SK-N-SH (cell line): ENCODE data around the gene ZNHIT2. TPM values are rescaled to one million over a fixed set of nuclear protein-coding genes. Genes with fewer than 3 reads are reported as not detected.

Experiments
- CTCF ChIA-PET: fragments of 300-600, 350-600 bp; formaldehyde crosslinking; extraction: SDS; loops from one replicate; lab custom pipeline; 2021; lab: Yijun Ruan, JAX
- POLR2A ChIA-PET: fragments of 350-600 bp; sonication (Branson Sonifier 250); formaldehyde crosslinking; extraction: SDS; loops from one replicate; lab custom pipeline; 2020; ENCODE audit warnings: antibody characterized with exemption, inconsistent platforms; lab: Yijun Ruan, JAX
- DNase-seq: peaks from one replicate; pipeline ENCODE4 v3.0.0; 2012
- H2AFZ ChIP-seq: fragments of 200-600 bp; sonication (generic); 2 replicates; pipeline ENCODE4 v1.8.1; 2016; ENCODE audit warnings: antibody characterized with exemption, mild to moderate bottlenecking, low read depth
- H3F3A ChIP-seq: fragments of 200-600 bp; sonication (generic); replicated peaks from 2 replicates; pipeline ENCODE3; 2016; ENCODE audit warnings: antibody characterized with exemption, mild to moderate bottlenecking; ENCODE audit not compliant: insufficient read depth
- H3K27ac ChIP-seq, 2 experiments: fragments of 200-500 bp in 1 of 2; fragments of 200-600 bp in 1 of 2; sonication (Bioruptor generic) in 1 of 2; sonication (generic), shearing (Covaris generic) in 1 of 2; 2 replicates each; pipeline versions ENCODE4 v1.5.1 to v1.6.1; 2014 to 2016; ENCODE audit warnings: low read depth in 2 of 2, inconsistent platforms in 1 of 2, low read length in 1 of 2, mild to moderate bottlenecking in 1 of 2, mixed read lengths in 1 of 2
- H3K27me3 ChIP-seq: fragments of 200-600 bp; sonication (generic), shearing (Covaris generic); 2 replicates; pipeline ENCODE4 v1.6.1; 2016; ENCODE audit warnings: mixed run types; ENCODE audit not compliant: insufficient read depth
- H3K36me3 ChIP-seq, 2 experiments: fragments of 200-500 bp in 1 of 2; fragments of 200-600 bp in 1 of 2; sonication (Bioruptor generic) in 1 of 2; sonication (generic) in 1 of 2; replicated peaks in 1 of 2; 2 replicates each; pipeline versions ENCODE3 to v1.5.1; 2014 to 2016; ENCODE audit warnings: low read length in 1 of 2, mild to moderate bottlenecking in 1 of 2; ENCODE audit not compliant: insufficient read depth in 2 of 2, control insufficient read depth in 1 of 2
- H3K4me1 ChIP-seq, 2 experiments: fragments of 200-500 bp in 1 of 2; fragments of 200-600 bp in 1 of 2; sonication (Bioruptor generic) in 1 of 2; sonication (generic), shearing (Covaris generic) in 1 of 2; 2 replicates each; pipeline versions ENCODE4 v1.5.1 to v1.6.1; 2014 to 2016; ENCODE audit warnings: low read depth in 1 of 2, low read length in 1 of 2, mixed run types in 1 of 2; ENCODE audit not compliant: insufficient read depth in 2 of 2, control insufficient read depth in 1 of 2
- H3K4me2 ChIP-seq: fragments of 200-600 bp; sonication (generic), shearing (Covaris generic); 2 replicates; pipeline ENCODE4 v1.6.1; 2017; ENCODE audit warnings: mixed run types
- H3K4me3 ChIP-seq, 2 experiments: fragments of 200-500 bp in 1 of 2; fragments of 200-600 bp in 1 of 2; sonication (Bioruptor generic) in 1 of 2; sonication (generic), shearing (Covaris generic) in 1 of 2; 2 replicates each; pipeline versions ENCODE4 v1.5.1 to v1.8.1; 2014 to 2016; ENCODE audit warnings: low read depth in 2 of 2, inconsistent platforms in 1 of 2, low read length in 1 of 2, mild to moderate bottlenecking in 1 of 2, mixed read lengths in 1 of 2, moderate library complexity in 1 of 2
- H3K79me2 ChIP-seq: fragments of 200-600 bp; sonication (generic); 2 replicates; pipeline ENCODE4 v1.8.1; 2017; ENCODE audit warnings: mild to moderate bottlenecking; ENCODE audit not compliant: insufficient read depth
- H3K9ac ChIP-seq: fragments of 200-600 bp; sonication (generic); 2 replicates; pipeline ENCODE4 v1.6.1; 2017; ENCODE audit warnings: mixed run types
- H3K9me2 ChIP-seq: fragments of 200-600 bp; sonication (generic); 2 replicates; pipeline ENCODE4 v1.6.1; 2017; ENCODE audit warnings: mixed run types
- H3K9me3 ChIP-seq: fragments of 200-600 bp; sonication (generic); 2 replicates; pipeline ENCODE4 v1.6.1; 2017; ENCODE audit warnings: mixed run types, mild to moderate bottlenecking, moderate library complexity
- H4K20me1 ChIP-seq: fragments of 200-600 bp; sonication (generic); 2 replicates; pipeline ENCODE4 v1.6.1; 2017; ENCODE audit warnings: mild to moderate bottlenecking, mixed run types; ENCODE audit not compliant: insufficient read depth
- EP300 ChIP-seq, 2 experiments: IDR thresholded peaks; 2 replicates each; pipeline versions ENCODE4 v1.4.0 to v1.6.1; 2012; ENCODE audit warnings: borderline replicate concordance in 1 of 2, low read depth in 1 of 2, low read length in 1 of 2
- EZH2phosphoT487 ChIP-seq: fragments of 200-600 bp; sonication (generic); IDR thresholded peaks from 2 replicates; pipeline ENCODE4 v1.6.1; 2017; ENCODE audit warnings: low read depth, mixed run types, mild to moderate bottlenecking, antibody characterized with exemption, moderate library complexity, borderline replicate concordance
- FOXJ3 ChIP-seq: sonication (generic); formaldehyde crosslinking; IDR thresholded peaks from 2 replicates; pipeline ENCODE4 v1.5.1; 2020; ENCODE audit warnings: mild to moderate bottlenecking, missing genetic modification reagents
- GABPA ChIP-seq: IDR thresholded peaks from 2 replicates; pipeline ENCODE4 v1.4.0; 2012; ENCODE audit warnings: low read depth, mild to moderate bottlenecking
- IRF3 ChIP-seq: fragments of 150-350 bp; IDR thresholded peaks from 2 replicates; pipeline ENCODE4 v1.6.1; 2016; ENCODE audit warnings: mild to moderate bottlenecking, low read depth, low read length
- JUND ChIP-seq: IDR thresholded peaks from 2 replicates; pipeline ENCODE4 v1.4.0; 2012
- MEF2A ChIP-seq: IDR thresholded peaks from 2 replicates; pipeline ENCODE4 v1.4.0; 2012; ENCODE audit warnings: low read depth, borderline replicate concordance
- MXI1 ChIP-seq: IDR thresholded peaks from 2 replicates; pipeline ENCODE4 v1.6.1; 2012; ENCODE audit warnings: mild to moderate bottlenecking, low read depth, low read length, improper control_type of control experiment
- NFIC ChIP-seq: IDR thresholded peaks from 2 replicates; pipeline ENCODE4 v1.4.0; 2012; ENCODE audit warnings: borderline replicate concordance
- NRF1 ChIP-seq: IDR thresholded peaks from 2 replicates; pipeline ENCODE4 v1.6.1; 2012; ENCODE audit warnings: low read depth, mild to moderate bottlenecking, low read length
- RAD21 ChIP-seq: IDR thresholded peaks from 2 replicates; pipeline ENCODE4 v1.6.1; 2012; ENCODE audit warnings: mild to moderate bottlenecking, low read length
- RCOR1 ChIP-seq: fragments of 150-350 bp; IDR thresholded peaks from 2 replicates; pipeline ENCODE4 v1.6.1; 2017; ENCODE audit warnings: antibody characterized with exemption, low read length
- SIN3A ChIP-seq: IDR thresholded peaks from 2 replicates; pipeline ENCODE4 v1.6.1; 2012; ENCODE audit warnings: low read depth, mild to moderate bottlenecking, low read length, moderate library complexity, borderline replicate concordance
- TEAD4 ChIP-seq: IDR thresholded peaks from 2 replicates; pipeline ENCODE4 v1.4.0; 2012; ENCODE audit warnings: mild to moderate bottlenecking, borderline replicate concordance; ENCODE audit not compliant: insufficient read depth
- USF1 ChIP-seq: IDR thresholded peaks from 2 replicates; pipeline ENCODE4 v1.4.0; 2012; ENCODE audit warnings: low read depth, borderline replicate concordance
- YY1 ChIP-seq: IDR thresholded peaks from 2 replicates; pipeline ENCODE4 v1.4.0; 2012; ENCODE audit warnings: low read depth, mild to moderate bottlenecking
- WGBS: methylation state at CpG from one replicate; pipeline ENCODE4 v1.1.6; 2017; ENCODE audit warnings: low lambda C conversion rate; 5-methylcytosine and 5-hydroxymethylcytosine counted together
- polyA plus RNA-seq, 3 experiments: library from polyadenylated mRNA; depleted of rRNA; stranded (reverse); fragments of >200 nt; gene quantifications; 2 replicates each; pipeline ENCODE4 v1.2.3, GENCODE V29; 2012
- TF ChIP-seq, protein P1 (sequence below): fragments of 200-600 bp; sonication (generic); IDR thresholded peaks from 2 replicates; pipeline ENCODE4 v1.6.1; 2017; ENCODE audit warnings: antibody characterized with exemption, mild to moderate bottlenecking, moderate library complexity
- TF ChIP-seq, protein P2 (sequence below): IDR thresholded peaks from 2 replicates; pipeline ENCODE4 v1.6.1; 2012; ENCODE audit warnings: mild to moderate bottlenecking, low read depth, low read length, moderate library complexity

The ZNHIT2 gene
- polyA plus RNA-seq, 1 of the 3 experiments (the other 2 are of a cell fraction) = 5.6 TPM

GRCh38 chr11:65067446-65067845 is 50.1 kb downstream of the ZNHIT2 start:
- H3K9ac ChIP-seq = no peak overlapping the region
- no peak overlapping the region for H2AFZ ChIP-seq
- H3K9me3 ChIP-seq = no peaks in the 10 kb centered on the region
- H3F3A ChIP-seq = no peaks in the 10 kb centered on the region
- H3K79me2 ChIP-seq = no peaks in the 10 kb centered on the region
- H3K36me3 ChIP-seq = no peaks in the 10 kb centered on the region
- H3K9me2 ChIP-seq = no peaks in the 10 kb centered on the region
- H3K27ac ChIP-seq = no peak overlapping the region
- ChIA-PET POLR2A (no interaction called here), CTCF (no interaction called here)
- no peak overlapping the region for H3K4me3 ChIP-seq
- DNase-seq = no peak
- H3K4me1 ChIP-seq = no peaks in the 10 kb centered on the region; a peak in 1 of 4 replicates
- H3K4me2 ChIP-seq = no peak overlapping the region
- 69% methylated on average over 8 of the region's 10 CpGs for WGBS
- TF ChIP-seq, protein P1, sequence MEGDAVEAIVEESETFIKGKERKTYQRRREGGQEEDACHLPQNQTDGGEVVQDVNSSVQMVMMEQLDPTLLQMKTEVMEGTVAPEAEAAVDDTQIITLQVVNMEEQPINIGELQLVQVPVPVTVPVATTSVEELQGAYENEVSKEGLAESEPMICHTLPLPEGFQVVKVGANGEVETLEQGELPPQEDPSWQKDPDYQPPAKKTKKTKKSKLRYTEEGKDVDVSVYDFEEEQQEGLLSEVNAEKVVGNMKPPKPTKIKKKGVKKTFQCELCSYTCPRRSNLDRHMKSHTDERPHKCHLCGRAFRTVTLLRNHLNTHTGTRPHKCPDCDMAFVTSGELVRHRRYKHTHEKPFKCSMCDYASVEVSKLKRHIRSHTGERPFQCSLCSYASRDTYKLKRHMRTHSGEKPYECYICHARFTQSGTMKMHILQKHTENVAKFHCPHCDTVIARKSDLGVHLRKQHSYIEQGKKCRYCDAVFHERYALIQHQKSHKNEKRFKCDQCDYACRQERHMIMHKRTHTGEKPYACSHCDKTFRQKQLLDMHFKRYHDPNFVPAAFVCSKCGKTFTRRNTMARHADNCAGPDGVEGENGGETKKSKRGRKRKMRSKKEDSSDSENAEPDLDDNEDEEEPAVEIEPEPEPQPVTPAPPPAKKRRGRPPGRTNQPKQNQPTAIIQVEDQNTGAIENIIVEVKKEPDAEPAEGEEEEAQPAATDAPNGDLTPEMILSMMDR = no peak
- no peak for TF ChIP-seq JUND
- no peak for TF ChIP-seq SIN3A
- TF ChIP-seq NFIC = no peak
- TF ChIP-seq NRF1 = no peak
- TF ChIP-seq TEAD4 = no peak
- no peak for TF ChIP-seq RCOR1
- TF ChIP-seq, protein P2, sequence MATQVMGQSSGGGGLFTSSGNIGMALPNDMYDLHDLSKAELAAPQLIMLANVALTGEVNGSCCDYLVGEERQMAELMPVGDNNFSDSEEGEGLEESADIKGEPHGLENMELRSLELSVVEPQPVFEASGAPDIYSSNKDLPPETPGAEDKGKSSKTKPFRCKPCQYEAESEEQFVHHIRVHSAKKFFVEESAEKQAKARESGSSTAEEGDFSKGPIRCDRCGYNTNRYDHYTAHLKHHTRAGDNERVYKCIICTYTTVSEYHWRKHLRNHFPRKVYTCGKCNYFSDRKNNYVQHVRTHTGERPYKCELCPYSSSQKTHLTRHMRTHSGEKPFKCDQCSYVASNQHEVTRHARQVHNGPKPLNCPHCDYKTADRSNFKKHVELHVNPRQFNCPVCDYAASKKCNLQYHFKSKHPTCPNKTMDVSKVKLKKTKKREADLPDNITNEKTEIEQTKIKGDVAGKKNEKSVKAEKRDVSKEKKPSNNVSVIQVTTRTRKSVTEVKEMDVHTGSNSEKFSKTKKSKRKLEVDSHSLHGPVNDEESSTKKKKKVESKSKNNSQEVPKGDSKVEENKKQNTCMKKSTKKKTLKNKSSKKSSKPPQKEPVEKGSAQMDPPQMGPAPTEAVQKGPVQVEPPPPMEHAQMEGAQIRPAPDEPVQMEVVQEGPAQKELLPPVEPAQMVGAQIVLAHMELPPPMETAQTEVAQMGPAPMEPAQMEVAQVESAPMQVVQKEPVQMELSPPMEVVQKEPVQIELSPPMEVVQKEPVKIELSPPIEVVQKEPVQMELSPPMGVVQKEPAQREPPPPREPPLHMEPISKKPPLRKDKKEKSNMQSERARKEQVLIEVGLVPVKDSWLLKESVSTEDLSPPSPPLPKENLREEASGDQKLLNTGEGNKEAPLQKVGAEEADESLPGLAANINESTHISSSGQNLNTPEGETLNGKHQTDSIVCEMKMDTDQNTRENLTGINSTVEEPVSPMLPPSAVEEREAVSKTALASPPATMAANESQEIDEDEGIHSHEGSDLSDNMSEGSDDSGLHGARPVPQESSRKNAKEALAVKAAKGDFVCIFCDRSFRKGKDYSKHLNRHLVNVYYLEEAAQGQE = no peak
- TF ChIP-seq YY1 = no peak
- no peak for TF ChIP-seq MXI1
- no peak for TF ChIP-seq EP300 (IDR thresholded peaks at IDR 0.05; ENCODE audit: borderline replicate concordance in 1 of 2, low read depth in 1 of 2, low read length in 1 of 2)
- no peak for TF ChIP-seq MEF2A
- no peak for TF ChIP-seq GABPA
- no peaks in the 10 kb centered on the region for H3K27me3 ChIP-seq
- no peaks in the 10 kb centered on the region for H4K20me1 ChIP-seq

GRCh38 chr11:65066805-65067291 is 50.7 kb downstream of the ZNHIT2 start:
- H2AFZ ChIP-seq = no peak overlapping the region
- no peak overlapping the region for H3K9ac ChIP-seq
- ChIA-PET CTCF (interaction anchor here (0.6 kb wide), 1 partner anchor 571 kb away, joined by 3 read pairs; no protein-coding TSS in a partner anchor), POLR2A (no interaction called here)
- no peaks in the 10 kb centered on the region for H3F3A ChIP-seq
- no peak overlapping the region for H3K27ac ChIP-seq
- no peaks in the 10 kb centered on the region for H3K9me3 ChIP-seq
- H4K20me1 ChIP-seq = no peaks in the 10 kb centered on the region
- no peak overlapping the region for H3K4me2 ChIP-seq
- no peaks in the 10 kb centered on the region for H3K79me2 ChIP-seq
- no peaks in the 10 kb centered on the region for H3K36me3 ChIP-seq
- DNase-seq = no peak
- no peaks in the 10 kb centered on the region; a peak in 1 of 4 replicates for H3K4me1 ChIP-seq
- H3K4me3 ChIP-seq = no peak overlapping the region
- H3K27me3 ChIP-seq = no peaks in the 10 kb centered on the region
- no peaks in the 10 kb centered on the region for H3K9me2 ChIP-seq
- 88% methylated on average over 4 of the region's 4 CpGs for WGBS
- TF ChIP-seq, protein P1 = no peak
- TF ChIP-seq MEF2A (no peak), JUND (no peak), EZH2phosphoT487 (no peak), FOXJ3 (CRISPR knock-in tag) (no peak), USF1 (no peak), IRF3 (no peak), RAD21 (no peak)
